GM23248 (cell line): Measurements from ENCODE around the gene CREB3L2. TPM values are rescaled to one million over a fixed set of nuclear protein-coding genes. Genes with fewer than 3 reads are reported as not detected.
A peak's percentile ranks its signal among the peaks of the same experiment; 100 is the strongest.

ENCODE experiments used
- DNase-seq: peaks from one replicate; pipeline ENCODE4 v3.0.0-alpha.2; 2015
- H2AFZ ChIP-seq: fragments of 200-600 bp; sonication (generic); 2 replicates; pipeline ENCODE4 v1.6.1; 2016; ENCODE audit warnings: antibody characterized with exemption
- H3F3A ChIP-seq: fragments of 200-600 bp; sonication (generic); 2 replicates; pipeline ENCODE4 v1.6.1; 2016; ENCODE audit warnings: mild to moderate bottlenecking, antibody characterized with exemption, mixed run types; ENCODE audit not compliant: insufficient read depth
- H3K27ac ChIP-seq: fragments of 200-600 bp; sonication (generic); 2 replicates; pipeline ENCODE4 v1.5.1; 2016; ENCODE audit warnings: mild to moderate bottlenecking
- H3K27me3 ChIP-seq: fragments of 200-600 bp; sonication (generic); replicated peaks from 2 replicates; pipeline ENCODE4 v1.6.1; 2016; ENCODE audit warnings: mild to moderate bottlenecking; ENCODE audit not compliant: insufficient read depth
- H3K36me3 ChIP-seq: fragments of 200-600 bp; sonication (generic); 2 replicates; pipeline ENCODE4 v1.6.1; 2016; ENCODE audit warnings: low read depth, mild to moderate bottlenecking
- H3K4me1 ChIP-seq: fragments of 200-600 bp; sonication (generic); 2 replicates; pipeline ENCODE4 v1.6.1; 2016; ENCODE audit warnings: mild to moderate bottlenecking; ENCODE audit not compliant: insufficient read depth
- H3K4me2 ChIP-seq: fragments of 200-600 bp; sonication (generic); one replicate; pipeline ENCODE4 v1.6.1; 2016; ENCODE audit warnings: mild to moderate bottlenecking; ENCODE audit not compliant: unreplicated experiment
- H3K4me3 ChIP-seq: fragments of 200-600 bp; sonication (generic); 2 replicates; pipeline ENCODE4 v1.5.1; 2016; ENCODE audit warnings: mild to moderate bottlenecking
- H3K79me2 ChIP-seq: fragments of 200-600 bp; sonication (generic); 2 replicates; pipeline ENCODE4 v1.6.1; 2016; ENCODE audit warnings: mild to moderate bottlenecking; ENCODE audit not compliant: insufficient read depth
- H3K9ac ChIP-seq: fragments of 200-600 bp; sonication (generic); 2 replicates; pipeline ENCODE4 v1.6.1; 2016; ENCODE audit warnings: mild to moderate bottlenecking
- H3K9me2 ChIP-seq: fragments of 200-600 bp; sonication (generic); 2 replicates; pipeline ENCODE4 v1.6.1; 2016; ENCODE audit warnings: mixed run types, mild to moderate bottlenecking, moderate library complexity; ENCODE audit not compliant: insufficient read depth
- H3K9me3 ChIP-seq: fragments of 200-600 bp; sonication (generic); one replicate; pipeline ENCODE4 v1.6.1; 2017; ENCODE audit warnings: low read depth
- H4K20me1 ChIP-seq: fragments of 200-600 bp; sonication (generic); 2 replicates; pipeline ENCODE4 v1.6.0; 2016; ENCODE audit not compliant: insufficient read depth
- EZH2 ChIP-seq: fragments of 200-600 bp; sonication (generic); IDR thresholded peaks from 2 replicates; pipeline ENCODE4 v1.6.1; 2018; ENCODE audit warnings: antibody characterized with exemption, mild to moderate bottlenecking; ENCODE audit not compliant: insufficient read depth, poor library complexity, severe bottlenecking
- EZH2phosphoT487 ChIP-seq: fragments of 200-600 bp; sonication (generic); IDR thresholded peaks from 2 replicates; pipeline ENCODE4 v1.6.1; 2018; ENCODE audit warnings: antibody characterized with exemption, moderate library complexity, mild to moderate bottlenecking, low read depth; ENCODE audit not compliant: insufficient read depth
- WGBS, 2 experiments: methylation state at CpG; one replicate each; pipeline ENCODE4 v1.1.6; 2015 to 2017; ENCODE audit warnings: low lambda C conversion rate in 2 of 2, low coverage in 1 of 2; ENCODE audit errors: missing lambda C conversion rate in 2 of 2; 5-methylcytosine and 5-hydroxymethylcytosine counted together
- in situ Hi-C: fragments of 300-500 bp; cut with MboI; formaldehyde crosslinking; loops from 2 replicates; pipeline ENCODE4 v1.15.0; 2020
- polyA plus RNA-seq: library from polyadenylated mRNA; unstranded; fragments of >200 nt; fragmentation: Nextera tagmentation; extraction: Ambion mirVana; gene quantifications from 2 replicates; pipeline ENCODE4 v1.2.1, GENCODE V29; 2016
- total RNA-seq: library from RNA; depleted of rRNA; stranded (reverse); fragments of >200 nt; shearing (Covaris generic); gene quantifications from 2 replicates; pipeline ENCODE4 v1.2.3, GENCODE V29; 2014

CREB3L2 gene
- total and polyA plus RNA-seq, 2 experiments from 2014 or later: 43.7 to 53.7 TPM

DNA sequence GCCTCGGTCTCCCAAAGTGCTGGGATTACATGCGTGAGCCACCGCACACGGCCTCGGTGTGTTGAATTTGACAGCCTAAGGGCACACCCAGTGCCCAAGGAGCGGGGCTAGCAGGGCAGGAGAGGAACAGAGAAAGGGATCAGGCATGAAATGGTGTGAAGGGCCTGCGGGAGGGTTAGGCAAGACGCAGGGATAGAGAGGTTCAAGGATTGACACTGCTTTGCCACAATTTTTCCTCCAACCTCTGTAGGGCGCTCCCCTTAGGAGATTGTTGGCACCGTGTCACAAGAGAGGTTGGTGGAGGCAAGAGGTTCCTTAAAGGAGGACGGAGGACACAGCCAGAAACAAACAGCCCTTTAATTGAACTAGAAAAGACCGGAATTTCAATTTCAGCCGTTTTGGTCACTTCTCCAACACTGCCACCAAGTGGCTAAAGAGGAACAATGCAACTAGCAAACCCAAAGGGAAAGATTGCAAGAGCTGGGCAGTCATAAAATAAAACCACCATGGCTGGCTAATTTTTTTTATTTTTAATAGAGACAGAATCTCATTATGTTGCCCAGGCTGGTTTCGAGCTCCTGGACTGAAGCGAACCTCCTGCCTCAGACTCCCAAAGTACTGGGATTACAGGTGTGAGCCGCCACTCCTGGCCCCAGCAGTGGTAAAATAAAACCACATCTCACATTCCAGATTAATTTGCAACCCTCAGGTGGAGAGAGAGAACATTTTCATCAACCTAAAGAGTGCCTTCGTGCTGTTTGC lies 6.9 kb upstream of the CREB3L2 start:
- H3K4me2 ChIP-seq: peak overlapping the region; percentile 51
- H3K27me3 ChIP-seq: no peaks in the 10 kb centered on the region
- no peaks in the 10 kb centered on the region; the same call in 1 of the 2 replicates for H3K79me2 ChIP-seq
- H3F3A ChIP-seq: 0 out of 2 replicates have a peak, but pooled peaks cover 3% of the 10 kb centered on the region
- no peaks in the 10 kb centered on the region for H3K36me3 ChIP-seq
- peak; percentile 80 for DNase-seq
- peak overlapping the region; percentile 49 for H3K9ac ChIP-seq
- no peak overlapping the region for H3K27ac ChIP-seq
- peaks cover 7% of the 10 kb centered on the region for H3K4me1 ChIP-seq
- no peaks in the 10 kb centered on the region for H4K20me1 ChIP-seq
- H3K4me3 ChIP-seq: no peak overlapping the region
- H3K9me2 ChIP-seq: no peaks in the 10 kb centered on the region
- H2AFZ ChIP-seq: peak overlapping the region; percentile 76
- in situ Hi-C loops: loop anchor here (5.0 kb wide), 1 partner anchor 101 kb away; no protein-coding TSS in a partner anchor
- WGBS, 2 experiments: 41 to 42% methylated on average over 17 of the region's 17 CpGs
- H3K9me3 ChIP-seq: no peaks in the 10 kb centered on the region
- no peak for TF ChIP-seq EZH2
- TF ChIP-seq EZH2phosphoT487: no peak

DNA sequence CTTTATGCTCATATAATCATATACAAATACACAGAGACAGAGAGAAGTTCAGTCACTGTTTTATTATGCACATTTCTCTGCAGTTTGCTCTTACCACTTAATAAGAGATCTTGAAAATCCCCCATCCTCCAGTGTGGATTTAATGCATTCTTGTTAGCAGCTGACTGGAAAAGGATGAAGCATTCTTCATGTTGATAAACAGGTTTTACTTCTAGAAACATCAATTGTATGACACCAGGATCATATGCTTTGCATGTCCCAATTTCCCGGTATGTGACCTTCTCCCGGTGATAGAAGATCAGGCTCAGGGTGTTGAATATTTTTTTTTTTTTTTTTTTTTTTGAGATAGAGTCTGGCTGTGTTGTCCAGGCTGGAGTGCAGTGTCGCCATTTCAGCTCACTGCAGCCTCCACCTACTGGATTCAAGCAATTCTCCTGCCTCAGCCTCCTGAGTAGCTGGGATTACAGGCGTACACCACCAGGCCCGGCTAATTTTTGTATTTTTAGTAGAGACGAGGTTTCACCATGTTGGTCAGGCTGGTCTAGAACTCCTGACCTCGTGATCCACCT lies 6.2 kb upstream of the CREB3L2 start:
- no peak overlapping the region for H3K4me3 ChIP-seq
- H3K79me2 ChIP-seq: no peaks in the 10 kb centered on the region; the same call in 1 of the 2 replicates
- WGBS, 2 experiments: 80 to 91% methylated on average over 7 of the region's 7 CpGs
- H3K9me3 ChIP-seq: no peaks in the 10 kb centered on the region
- H3K9me2 ChIP-seq: no peaks in the 10 kb centered on the region
- no peaks in the 10 kb centered on the region for H3K36me3 ChIP-seq
- 0 out of 2 replicates have a peak, but pooled peaks cover 3% of the 10 kb centered on the region for H3F3A ChIP-seq
- H3K9ac ChIP-seq: peak overlapping the region; percentile 49
- peak overlapping the region; percentile 76 for H2AFZ ChIP-seq
- no peaks in the 10 kb centered on the region for H3K27me3 ChIP-seq
- no peak for DNase-seq
- TF ChIP-seq EZH2 (no peak), EZH2phosphoT487 (no peak)
- in situ Hi-C loops: loop anchor here (5.0 kb wide), 1 partner anchor 101 kb away; no protein-coding TSS in a partner anchor
- H3K27ac ChIP-seq: no peak overlapping the region
- peaks cover 7% of the 10 kb centered on the region for H3K4me1 ChIP-seq
- no peaks in the 10 kb centered on the region for H4K20me1 ChIP-seq
- no peak overlapping the region for H3K4me2 ChIP-seq

DNA sequence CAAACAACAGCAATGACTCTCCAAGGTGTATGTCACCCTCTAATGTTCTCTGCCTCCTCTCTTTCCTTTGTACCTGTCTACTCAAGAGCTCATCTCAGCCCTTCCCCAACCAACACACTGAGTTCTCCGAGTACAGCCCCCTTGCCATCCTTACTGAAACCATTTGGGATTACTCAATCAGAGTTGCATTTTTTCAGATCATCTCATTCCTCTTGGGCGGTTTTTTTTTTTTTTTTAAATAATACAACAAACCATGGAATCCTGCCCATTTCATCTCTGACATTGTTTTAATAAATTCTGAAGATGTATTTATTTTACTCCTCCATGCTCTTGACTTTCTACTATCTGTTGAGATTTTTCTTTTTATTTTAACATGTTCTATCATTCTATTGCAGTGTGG lies 4.2 kb upstream of the CREB3L2 start:
- no peak overlapping the region for H3K4me2 ChIP-seq
- no peaks in the 10 kb centered on the region for H3K9me3 ChIP-seq
- no peaks in the 10 kb centered on the region for H4K20me1 ChIP-seq
- no peaks in the 10 kb centered on the region for H3K36me3 ChIP-seq
- no peak overlapping the region for H3K27ac ChIP-seq
- no peaks in the 10 kb centered on the region for H3K9me2 ChIP-seq
- peaks cover 7% of the 10 kb centered on the region for H3K4me1 ChIP-seq
- no peak overlapping the region for H3K4me3 ChIP-seq
- in situ Hi-C loops: loop anchor here (5.0 kb wide), 1 partner anchor 99 kb away; no protein-coding TSS in a partner anchor
- TF ChIP-seq EZH2phosphoT487: no peak
- no peak for TF ChIP-seq EZH2
- H2AFZ ChIP-seq: no peak overlapping the region
- H3F3A ChIP-seq: peaks cover 4% of the 10 kb centered on the region; the same call in 1 of the 2 replicates
- H3K27me3 ChIP-seq: no peaks in the 10 kb centered on the region
- no peak overlapping the region for H3K9ac ChIP-seq
- H3K79me2 ChIP-seq: peaks cover 13% of the 10 kb centered on the region
- WGBS, 2 experiments: 5 to 13% methylated on average over 2 of the region's 2 CpGs
- DNase-seq: peak; percentile 60

DNA sequence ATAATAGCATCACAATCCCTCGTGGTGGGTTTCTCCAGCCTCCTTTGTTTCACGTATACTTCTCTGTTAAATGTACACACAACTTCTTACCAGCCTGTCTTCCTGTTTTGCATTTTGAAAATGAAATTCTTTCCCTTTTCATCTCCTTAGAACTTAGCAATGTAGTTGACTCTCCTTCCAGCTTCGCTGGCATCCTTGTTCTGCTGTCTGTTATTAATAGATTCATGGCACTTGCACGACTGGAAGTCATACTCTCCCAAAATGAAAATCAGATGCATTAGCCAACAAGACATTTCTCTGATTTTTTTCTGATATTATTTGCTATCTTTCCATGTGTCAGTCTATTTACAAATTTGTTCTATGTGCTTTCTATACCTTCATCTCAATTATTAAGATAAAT lies 3.0 kb upstream of the CREB3L2 start:
- Histone ChIP-seq H3K9me2 (no peaks in the 10 kb centered on the region), H2AFZ (peak overlapping the region; percentile 13; the same call in 1 of the 2 replicates), H3F3A (peaks cover 13% of the 10 kb centered on the region), H3K4me1 (peaks cover 7% of the 10 kb centered on the region), H3K27me3 (no peaks in the 10 kb centered on the region), H3K9me3 (no peaks in the 10 kb centered on the region), H3K4me3 (no peak overlapping the region), H3K79me2 (peaks cover 25% of the 10 kb centered on the region), H3K27ac (no peak overlapping the region), H3K4me2 (no peak overlapping the region), H4K20me1 (no peaks in the 10 kb centered on the region), H3K9ac (no peak overlapping the region), H3K36me3 (no peaks in the 10 kb centered on the region)
- TF ChIP-seq EZH2phosphoT487 (no peak), EZH2 (no peak)
- in situ Hi-C loops: loop anchor here (5.0 kb wide), 1 partner anchor 98 kb away; no protein-coding TSS in a partner anchor
- no peak for DNase-seq
- 32 to 42% methylated on average over 4 of the region's 4 CpGs for WGBS, 2 experiments
